ENCODE data around the gene PPP2R3A. TPM values are rescaled to one million over a fixed set of nuclear protein-coding genes. Genes with fewer than 3 reads are reported as not detected.
"Not testable (repeated sequence)": the region's sequence is repeated elsewhere in the genome, so short reads cannot be mapped to it uniquely, and the experiment has no call there.

PPP2R3A gene
- total and polyA plus RNA-seq, 2 donors (not counting 1 experiment from before 2014, with no cell fraction given), result 17.5 to 18.3 TPM

GRCh38 chr3:136189859-136190617, 224.5 kb downstream of the PPP2R3A start:
- Histone ChIP-seq H3K4me3 (replicated peaks in 1 of 4; ENCODE audit: control extremely low read depth in 1 of 4, insufficient read depth in 1 of 4, low read depth in 3 of 4, low read length in 4 of 4) (no peak overlapping the region), H3K27me3 (ENCODE audit: control insufficient read depth, insufficient read depth, low read length) (no peaks in the 10 kb centered on the region), H3K36me3 (ENCODE audit: control insufficient read depth, insufficient read depth, low read length) (no peaks in the 10 kb centered on the region), H4K20me1 (ENCODE audit: control insufficient read depth, extremely low read depth, insufficient read depth, low read length) (peaks cover 22% of the 10 kb centered on the region), H3K27ac (ENCODE audit: insufficient read depth, low read length) (no peak overlapping the region), H3K9ac (ENCODE audit: insufficient read depth, low read length) (no peak overlapping the region), H3K9me3 (ENCODE audit: control insufficient read depth, insufficient read depth, low read depth, low read length) (no peaks in the 10 kb centered on the region), H3K79me2 (ENCODE audit: control insufficient read depth, insufficient read depth, low read length) (peaks cover 100% of the 10 kb centered on the region), H3K4me1 (ENCODE audit: control insufficient read depth, extremely low read depth, insufficient read depth, low read length) (peaks cover 10% of the 10 kb centered on the region), H3K4me2 (ENCODE audit: extremely low read depth, insufficient read depth, low read length) (no peak overlapping the region), H2AFZ (ENCODE audit: low read length) (no peak overlapping the region)
- TF ChIP-seq EZH2 (IDR thresholded peaks at IDR 0.05; ENCODE audit: low read length, missing control alignments), result no peak
- TF ChIP-seq, protein P1, sequence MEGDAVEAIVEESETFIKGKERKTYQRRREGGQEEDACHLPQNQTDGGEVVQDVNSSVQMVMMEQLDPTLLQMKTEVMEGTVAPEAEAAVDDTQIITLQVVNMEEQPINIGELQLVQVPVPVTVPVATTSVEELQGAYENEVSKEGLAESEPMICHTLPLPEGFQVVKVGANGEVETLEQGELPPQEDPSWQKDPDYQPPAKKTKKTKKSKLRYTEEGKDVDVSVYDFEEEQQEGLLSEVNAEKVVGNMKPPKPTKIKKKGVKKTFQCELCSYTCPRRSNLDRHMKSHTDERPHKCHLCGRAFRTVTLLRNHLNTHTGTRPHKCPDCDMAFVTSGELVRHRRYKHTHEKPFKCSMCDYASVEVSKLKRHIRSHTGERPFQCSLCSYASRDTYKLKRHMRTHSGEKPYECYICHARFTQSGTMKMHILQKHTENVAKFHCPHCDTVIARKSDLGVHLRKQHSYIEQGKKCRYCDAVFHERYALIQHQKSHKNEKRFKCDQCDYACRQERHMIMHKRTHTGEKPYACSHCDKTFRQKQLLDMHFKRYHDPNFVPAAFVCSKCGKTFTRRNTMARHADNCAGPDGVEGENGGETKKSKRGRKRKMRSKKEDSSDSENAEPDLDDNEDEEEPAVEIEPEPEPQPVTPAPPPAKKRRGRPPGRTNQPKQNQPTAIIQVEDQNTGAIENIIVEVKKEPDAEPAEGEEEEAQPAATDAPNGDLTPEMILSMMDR (conservative IDR thresholded peaks at IDR 0.05 in 1 of 2, IDR thresholded peaks at IDR 0.05 in 1 of 2; ENCODE audit: low read depth in 1 of 2, low read length in 2 of 2), result no peak
- DNase-seq (ENCODE audit: low read depth in 2 of 2), result no peak

GRCh38 chr3:136192195-136192594, 226.7 kb downstream of the PPP2R3A start:
- DNase-seq (ENCODE audit: low read depth in 2 of 2), result peak in 1 of 2 donors; percentile 50
- peak overlapping the region; percentile 87 for H3K4me2 ChIP-seq (ENCODE audit: extremely low read depth, insufficient read depth, low read length)
- peak overlapping the region; percentile 30 to 94 (median 70) for H3K4me3 ChIP-seq (replicated peaks in 1 of 4; ENCODE audit: control extremely low read depth in 1 of 4, insufficient read depth in 1 of 4, low read depth in 3 of 4, low read length in 4 of 4)
- not testable (repeated sequence) for H3K36me3 ChIP-seq (ENCODE audit: control insufficient read depth, insufficient read depth, low read length); H3K27me3 ChIP-seq (ENCODE audit: control insufficient read depth, insufficient read depth, low read length); H3K9ac ChIP-seq (ENCODE audit: insufficient read depth, low read length); H2AFZ ChIP-seq (ENCODE audit: low read length); H3K27ac ChIP-seq (ENCODE audit: insufficient read depth, low read length); H3K9me3 ChIP-seq (ENCODE audit: control insufficient read depth, insufficient read depth, low read depth, low read length); H3K4me1 ChIP-seq (ENCODE audit: control insufficient read depth, extremely low read depth, insufficient read depth, low read length)
- peaks cover 19% of the 10 kb centered on the region for H4K20me1 ChIP-seq (ENCODE audit: control insufficient read depth, extremely low read depth, insufficient read depth, low read length)
- H3K79me2 ChIP-seq (ENCODE audit: control insufficient read depth, insufficient read depth, low read length), result peaks cover 85% of the 10 kb centered on the region

DNA sequence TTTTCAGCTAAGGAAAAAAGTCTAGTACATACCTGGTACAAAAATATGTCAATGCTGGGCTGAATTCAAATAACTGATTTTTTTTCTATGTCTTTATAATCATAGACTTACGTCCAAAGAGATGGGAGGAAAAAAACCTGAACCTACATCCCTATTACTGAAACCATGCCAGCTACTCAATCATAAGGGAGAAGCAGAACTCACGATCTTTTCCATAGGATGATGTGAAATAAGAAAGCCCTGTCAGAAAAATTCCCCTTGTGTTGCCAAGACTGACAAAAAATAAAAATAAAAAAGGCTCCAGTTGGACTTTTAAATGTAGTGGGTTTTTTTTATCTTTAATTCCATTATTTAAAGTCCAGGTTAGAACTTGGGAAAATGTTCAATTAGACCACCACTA, 227.3 kb downstream of the PPP2R3A start:
- TF ChIP-seq, protein P1 (conservative IDR thresholded peaks at IDR 0.05 in 1 of 2, IDR thresholded peaks at IDR 0.05 in 1 of 2; ENCODE audit: low read depth in 1 of 2, low read length in 2 of 2), result no peak
- no peak for TF ChIP-seq EZH2 (IDR thresholded peaks at IDR 0.05; ENCODE audit: low read length, missing control alignments)
- Histone ChIP-seq H3K27ac (ENCODE audit: insufficient read depth, low read length) (no peak overlapping the region), H3K4me2 (ENCODE audit: extremely low read depth, insufficient read depth, low read length) (peak overlapping the region; percentile 87), H4K20me1 (ENCODE audit: control insufficient read depth, extremely low read depth, insufficient read depth, low read length) (peaks cover 19% of the 10 kb centered on the region), H3K27me3 (ENCODE audit: control insufficient read depth, insufficient read depth, low read length) (no peaks in the 10 kb centered on the region), H3K9me3 (ENCODE audit: control insufficient read depth, insufficient read depth, low read depth, low read length) (no peaks in the 10 kb centered on the region), H3K79me2 (ENCODE audit: control insufficient read depth, insufficient read depth, low read length) (peaks cover 79% of the 10 kb centered on the region), H2AFZ (ENCODE audit: low read length) (no peak overlapping the region), H3K9ac (ENCODE audit: insufficient read depth, low read length) (no peak overlapping the region), H3K4me1 (ENCODE audit: control insufficient read depth, extremely low read depth, insufficient read depth, low read length) (peaks cover 5% of the 10 kb centered on the region), H3K4me3 (replicated peaks in 1 of 4; ENCODE audit: control extremely low read depth in 1 of 4, insufficient read depth in 1 of 4, low read depth in 3 of 4, low read length in 4 of 4) (peak overlapping the region; percentile 47 to 94 (median 94)), H3K36me3 (ENCODE audit: control insufficient read depth, insufficient read depth, low read length) (no peaks in the 10 kb centered on the region)
- peak in 1 of 2 donors; percentile 22 for DNase-seq (ENCODE audit: low read depth in 2 of 2)

Measured in fibroblast of lung (primary cell).